Glutamatergic neuron (in vitro differentiated cells): ENCODE results near the gene ANO3. TPM values are rescaled to one million over a fixed set of nuclear protein-coding genes. Genes with fewer than 3 reads are reported as not detected.

Experiments used
- DNase-seq: peaks from one replicate; pipeline ENCODE4 v3.0.0; 2022
- H3K27ac Mint-ChIP-seq: one replicate; pipeline ENCODE4 v1.8.0; 2020; ENCODE audit warnings: mild to moderate bottlenecking, mixed read lengths, inconsistent platforms; ENCODE audit not compliant: unreplicated experiment
- H3K27me3 Mint-ChIP-seq: one replicate; pipeline ENCODE4 v1.8.0; 2020; ENCODE audit warnings: mild to moderate bottlenecking, moderate library complexity, mixed read lengths, inconsistent platforms; ENCODE audit not compliant: unreplicated experiment
- H3K36me3 Mint-ChIP-seq: one replicate; pipeline ENCODE4 v1.8.0; 2020; ENCODE audit warnings: mild to moderate bottlenecking, mixed read lengths, inconsistent platforms; ENCODE audit not compliant: unreplicated experiment
- H3K4me1 Mint-ChIP-seq: one replicate; pipeline ENCODE4 v1.8.0; 2020; ENCODE audit warnings: mild to moderate bottlenecking, low read depth, mixed read lengths, inconsistent platforms; ENCODE audit not compliant: unreplicated experiment
- H3K4me3 Mint-ChIP-seq: one replicate; pipeline ENCODE4 v1.8.0; 2020; ENCODE audit warnings: mild to moderate bottlenecking, mixed read lengths, inconsistent platforms; ENCODE audit not compliant: unreplicated experiment
- H3K9me3 Mint-ChIP-seq: one replicate; pipeline ENCODE4 v1.8.0; 2020; ENCODE audit warnings: mild to moderate bottlenecking, moderate library complexity, mixed read lengths, inconsistent platforms; ENCODE audit not compliant: unreplicated experiment
- total RNA-seq: library from RNA; stranded (reverse); fragmentation: NEBNext Ultra II Directional; extraction: Animal tissue kit (Norgen Biotek cat#: 25700); gene quantifications from one replicate; pipeline ENCODE4 v1.2.1, GENCODE V29; 2021; ENCODE audit not compliant: unreplicated experiment
- TF ChIP-seq, protein P1 (sequence below): fragments of 200-600 bp; sonication (generic); IDR thresholded peaks from one replicate; pipeline ENCODE4 v1.5.0; 2021; ENCODE audit not compliant: partially characterized antibody, unreplicated experiment

Gene ANO3
- total RNA-seq, 1 donor from 2014 or later = 12.8 TPM

DNA sequence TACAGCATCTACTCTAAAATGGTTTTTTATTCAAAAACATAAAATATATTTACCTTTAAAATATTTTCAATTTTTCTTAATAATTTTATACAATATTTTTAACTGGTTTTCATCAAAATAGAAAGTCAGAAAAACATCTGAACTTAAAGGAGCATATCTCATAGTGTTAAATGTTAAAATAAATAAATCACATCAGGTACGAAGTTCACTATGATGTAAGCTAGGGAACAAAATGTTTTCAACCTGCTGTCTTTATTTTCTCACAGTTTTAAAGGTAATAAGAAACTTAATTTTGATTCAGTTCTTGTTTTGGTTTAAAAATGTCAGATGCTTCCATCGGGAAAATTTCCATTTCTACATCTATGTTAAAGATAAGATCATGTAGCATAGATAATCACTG is 142.5 kb downstream of the ANO3 start:
- Mint-ChIP-seq H3K4me1 (no peaks in the 10 kb centered on the region), H3K27me3 (no peaks in the 10 kb centered on the region), H3K27ac (no peak overlapping the region), H3K36me3 (no peaks in the 10 kb centered on the region), H3K4me3 (no peak overlapping the region), H3K9me3 (no peaks in the 10 kb centered on the region)
- DNase-seq = no peak
- TF ChIP-seq, protein P1, sequence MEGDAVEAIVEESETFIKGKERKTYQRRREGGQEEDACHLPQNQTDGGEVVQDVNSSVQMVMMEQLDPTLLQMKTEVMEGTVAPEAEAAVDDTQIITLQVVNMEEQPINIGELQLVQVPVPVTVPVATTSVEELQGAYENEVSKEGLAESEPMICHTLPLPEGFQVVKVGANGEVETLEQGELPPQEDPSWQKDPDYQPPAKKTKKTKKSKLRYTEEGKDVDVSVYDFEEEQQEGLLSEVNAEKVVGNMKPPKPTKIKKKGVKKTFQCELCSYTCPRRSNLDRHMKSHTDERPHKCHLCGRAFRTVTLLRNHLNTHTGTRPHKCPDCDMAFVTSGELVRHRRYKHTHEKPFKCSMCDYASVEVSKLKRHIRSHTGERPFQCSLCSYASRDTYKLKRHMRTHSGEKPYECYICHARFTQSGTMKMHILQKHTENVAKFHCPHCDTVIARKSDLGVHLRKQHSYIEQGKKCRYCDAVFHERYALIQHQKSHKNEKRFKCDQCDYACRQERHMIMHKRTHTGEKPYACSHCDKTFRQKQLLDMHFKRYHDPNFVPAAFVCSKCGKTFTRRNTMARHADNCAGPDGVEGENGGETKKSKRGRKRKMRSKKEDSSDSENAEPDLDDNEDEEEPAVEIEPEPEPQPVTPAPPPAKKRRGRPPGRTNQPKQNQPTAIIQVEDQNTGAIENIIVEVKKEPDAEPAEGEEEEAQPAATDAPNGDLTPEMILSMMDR = no peak

GRCh38 chr11:26477396-26477795 is 145.5 kb downstream of the ANO3 start:
- no peaks in the 10 kb centered on the region for H3K4me1 Mint-ChIP-seq
- no peaks in the 10 kb centered on the region for H3K9me3 Mint-ChIP-seq
- TF ChIP-seq, protein P1 = no peak
- no peak overlapping the region for H3K4me3 Mint-ChIP-seq
- H3K27me3 Mint-ChIP-seq = no peaks in the 10 kb centered on the region
- DNase-seq = no peak
- no peak overlapping the region for H3K27ac Mint-ChIP-seq
- H3K36me3 Mint-ChIP-seq = no peaks in the 10 kb centered on the region

DNA sequence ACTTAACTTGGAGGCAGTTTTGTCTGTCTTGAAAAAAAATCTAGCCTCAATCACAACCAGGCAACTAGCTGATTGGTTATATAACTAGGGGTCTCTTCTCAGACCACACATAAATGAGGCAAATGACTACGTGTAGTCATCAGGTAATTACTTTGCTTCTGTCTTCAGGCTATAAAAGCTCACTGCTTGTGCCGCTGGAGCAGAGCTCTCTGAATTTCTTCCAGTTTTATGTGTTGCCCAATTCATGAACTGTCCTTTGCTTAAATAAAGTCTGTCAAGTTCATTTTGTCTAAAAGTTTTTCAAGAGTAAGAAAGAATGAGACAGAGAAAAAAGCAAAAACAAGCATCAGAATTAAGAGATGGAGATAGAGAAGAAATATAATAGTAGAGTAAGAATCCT is 146.8 kb downstream of the ANO3 start:
- no peak overlapping the region for H3K4me3 Mint-ChIP-seq
- no peak for DNase-seq
- no peaks in the 10 kb centered on the region for H3K27me3 Mint-ChIP-seq
- H3K4me1 Mint-ChIP-seq = no peaks in the 10 kb centered on the region
- H3K27ac Mint-ChIP-seq = no peak overlapping the region
- TF ChIP-seq, protein P1 = no peak
- peaks cover 2% of the 10 kb centered on the region for H3K36me3 Mint-ChIP-seq
- H3K9me3 Mint-ChIP-seq = no peaks in the 10 kb centered on the region

- Mint-ChIP-seq H3K9me3 (peaks cover 2% of the 10 kb centered on the region), H3K27me3 (no peaks in the 10 kb centered on the region), H3K4me3 (no peak overlapping the region), H3K4me1 (no peaks in the 10 kb centered on the region), H3K36me3 (peaks cover 13% of the 10 kb centered on the region), H3K27ac (no peak overlapping the region)
- no peak for DNase-seq
- TF ChIP-seq, protein P1 = no peak
Observed at GRCh38 chr11:26480041-26480440, 148.1 kb downstream of the ANO3 start.

- Mint-ChIP-seq H3K9me3 (peaks cover 6% of the 10 kb centered on the region), H3K27me3 (no peaks in the 10 kb centered on the region), H3K36me3 (peaks cover 26% of the 10 kb centered on the region)
Observed at GRCh38 chr11:26483108-26483507, 151.2 kb downstream of the ANO3 start.

More at GRCh38 chr11:26483108-26483507, 151.2 kb downstream of the ANO3 start:
- DNase-seq = no peak
- TF ChIP-seq, protein P1 = no peak
- H3K4me3 Mint-ChIP-seq = no peak overlapping the region
- no peak overlapping the region for H3K27ac Mint-ChIP-seq
- H3K4me1 Mint-ChIP-seq = no peaks in the 10 kb centered on the region
